ENCODE results near the gene VSTM2L. TPM values are rescaled to one million over a fixed set of nuclear protein-coding genes. Genes with fewer than 3 reads are reported as not detected.

Gene VSTM2L
- total and polyA plus RNA-seq, 3 donors from 2014 or later, result 7.3 to 74.7 (median 40.2) TPM

- DNase-seq, result no peak
- TF ChIP-seq CTCF (IDR thresholded peaks at IDR 0.05) (no peak), POLR2A (IDR thresholded peaks at IDR 0.05) (no peak)
- intact Hi-C loops (cut with DNase I; ENCODE audit: low total_unique reads), result no loop called here
- Histone ChIP-seq H3K36me3 (ENCODE audit: low read depth, missing control alignments) (no peaks in the 10 kb centered on the region), H3K4me1 (peaks cover 5% of the 10 kb centered on the region), H3K9me3 (no peaks in the 10 kb centered on the region), H3K27me3 (no peaks in the 10 kb centered on the region), H3K27ac (no peak overlapping the region), H3K4me3 (no peak overlapping the region)
- 75 to 86% methylated on average over 5 of the region's 5 CpGs for WGBS, 2 donors
Measured at GRCh38 chr20:37893566-37894241, 9.2 kb upstream of the VSTM2L start.

GRCh38 chr20:37894454-37894853 lies 8.5 kb upstream of the VSTM2L start:
- Histone ChIP-seq H3K36me3 (ENCODE audit: low read depth, missing control alignments) (no peaks in the 10 kb centered on the region), H3K9me3 (no peaks in the 10 kb centered on the region), H3K27me3 (no peaks in the 10 kb centered on the region), H3K4me3 (no peak overlapping the region), H3K27ac (no peak overlapping the region), H3K4me1 (peaks cover 5% of the 10 kb centered on the region)
- 94 to 96% methylated on average over 3 to 4 of the region's 4 CpGs for WGBS, 2 donors
- DNase-seq, result no peak
- intact Hi-C loops (cut with DNase I; ENCODE audit: low total_unique reads), result no loop called here
- TF ChIP-seq POLR2A (IDR thresholded peaks at IDR 0.05) (no peak), CTCF (IDR thresholded peaks at IDR 0.05) (no peak)

DNA sequence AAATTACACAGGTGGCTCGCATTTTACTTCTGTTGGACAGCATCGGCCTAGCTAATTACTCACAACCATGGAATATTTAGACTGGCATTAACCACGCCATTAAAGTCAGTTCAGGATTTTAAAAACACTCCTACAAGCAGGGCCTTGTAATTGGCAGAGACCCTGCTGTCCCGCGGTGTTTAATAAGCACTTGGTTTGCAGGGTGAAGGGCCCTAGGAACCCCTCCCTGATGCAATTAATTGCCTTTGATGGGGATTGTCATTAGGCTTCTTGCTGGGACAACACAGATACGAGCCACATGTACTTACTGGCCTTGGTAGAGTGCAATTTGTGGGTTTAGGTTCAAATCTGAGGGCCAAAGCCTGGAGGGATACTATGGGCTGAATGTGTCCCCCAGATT lies 7.8 kb upstream of the VSTM2L start:
- WGBS, 2 donors, result 88 to 95% methylated on average over 6 of the region's 6 CpGs
- TF ChIP-seq POLR2A (IDR thresholded peaks at IDR 0.05), result no peak
- TF ChIP-seq CTCF (IDR thresholded peaks at IDR 0.05), result no peak
- H3K4me3 ChIP-seq, result no peak overlapping the region
- intact Hi-C loops (cut with DNase I; ENCODE audit: low total_unique reads), result no loop called here
- DNase-seq, result no peak
- no peak overlapping the region for H3K27ac ChIP-seq
- H3K9me3 ChIP-seq, result no peaks in the 10 kb centered on the region
- H3K4me1 ChIP-seq, result peaks cover 5% of the 10 kb centered on the region
- H3K27me3 ChIP-seq, result no peaks in the 10 kb centered on the region
- no peaks in the 10 kb centered on the region for H3K36me3 ChIP-seq (ENCODE audit: low read depth, missing control alignments)

- H3K27ac ChIP-seq, result no peak overlapping the region
- intact Hi-C loops (cut with DNase I; ENCODE audit: low total_unique reads), result no loop called here
Measured at GRCh38 chr20:37896932-37897548, 5.9 kb upstream of the VSTM2L start.

More at GRCh38 chr20:37896932-37897548, 5.9 kb upstream of the VSTM2L start:
- peak; percentile 56 for DNase-seq
- Histone ChIP-seq H3K36me3 (ENCODE audit: low read depth, missing control alignments) (no peaks in the 10 kb centered on the region), H3K27me3 (no peaks in the 10 kb centered on the region), H3K4me1 (peaks cover 5% of the 10 kb centered on the region), H3K9me3 (no peaks in the 10 kb centered on the region), H3K4me3 (no peak overlapping the region)
- TF ChIP-seq POLR2A (IDR thresholded peaks at IDR 0.05), result no peak
- peak in 1 of 3 experiments; percentile 22 for TF ChIP-seq CTCF (IDR thresholded peaks at IDR 0.05)
- WGBS, 2 donors, result 32 to 53% methylated on average over 6 to 12 of the region's 12 CpGs

Measured in testis (tissue), 3 donors.